SU-DHL-6 (cell line): ENCODE results near the gene LGALS1.

ENCODE experiments used
- H2AFZ ChIP-seq: fragments of 200-600 bp; sonication (generic); 2 replicates; pipeline ENCODE4 v1.6.1; 2014; ENCODE audit warnings: low read depth, mild to moderate bottlenecking, moderate library complexity, mixed read lengths, antibody characterized with exemption, low read length; ENCODE audit not compliant: severe bottlenecking
- H3F3A ChIP-seq: fragments of 200-600 bp; shearing (Covaris generic); 2 replicates; pipeline ENCODE4 v1.6.0; 2016; ENCODE audit warnings: antibody characterized with exemption, mild to moderate bottlenecking; ENCODE audit not compliant: insufficient read depth
- H3K27ac ChIP-seq: fragments of 200-600 bp; sonication (generic); 2 replicates; pipeline ENCODE4 v1.5.1; 2016; ENCODE audit warnings: low read depth, mild to moderate bottlenecking, low read length, moderate library complexity, mixed read lengths
- H3K27me3 ChIP-seq: fragments of 200-600 bp; sonication (generic), shearing (Covaris generic); 2 replicates; pipeline ENCODE4 v1.6.0; 2014; ENCODE audit warnings: mild to moderate bottlenecking, low read length
- H3K36me3 ChIP-seq: fragments of 200-600 bp; sonication (generic); 2 replicates; pipeline ENCODE4 v1.6.1; 2014; ENCODE audit warnings: mild to moderate bottlenecking, low read length, mixed read lengths
- H3K4me2 ChIP-seq: fragments of 300-600, 200-600 bp; shearing (Covaris generic), sonication (generic); 2 replicates; pipeline ENCODE4 v1.6.0; 2014; ENCODE audit warnings: low read length, low read depth, mild to moderate bottlenecking; ENCODE audit not compliant: poor library complexity, severe bottlenecking
- H3K4me3 ChIP-seq: fragments of 200-600 bp; sonication (generic); 2 replicates; pipeline ENCODE4 v1.5.1; 2014; ENCODE audit warnings: antibody characterized with exemption, low read length, mild to moderate bottlenecking, mixed read lengths; ENCODE audit not compliant: insufficient read depth, poor library complexity, severe bottlenecking
- H3K79me2 ChIP-seq: fragments of 200-600 bp; sonication (generic); 2 replicates; pipeline ENCODE4 v1.6.1; 2014; ENCODE audit warnings: mild to moderate bottlenecking, low read length, moderate library complexity; ENCODE audit not compliant: insufficient read depth
- H3K9ac ChIP-seq: fragments of 200-600 bp; sonication (generic); 2 replicates; pipeline ENCODE4 v1.7.0; 2014; ENCODE audit warnings: mild to moderate bottlenecking, low read length
- H3K9me2 ChIP-seq: fragments of 200-600 bp; sonication (generic); replicated peaks from 2 replicates; pipeline ENCODE4 v1.6.1; 2014; ENCODE audit warnings: low read length; ENCODE audit not compliant: insufficient read depth
- H3K9me3 ChIP-seq: fragments of 200-600 bp; sonication (generic); 2 replicates; pipeline ENCODE4 v1.6.1; 2014; ENCODE audit warnings: low read length, mixed read lengths; ENCODE audit not compliant: insufficient read depth
- H4K20me1 ChIP-seq: fragments of 200-600 bp; sonication (generic); 2 replicates; pipeline ENCODE4 v1.6.1; 2014; ENCODE audit warnings: low read depth, mild to moderate bottlenecking, antibody characterized with exemption, low read length, moderate library complexity, mixed read lengths
- EZH2phosphoT487 ChIP-seq: fragments of 200-600 bp; sonication (generic), shearing (Covaris generic); conservative IDR thresholded peaks from 2 replicates; pipeline ENCODE4 v1.6.1; 2018; ENCODE audit warnings: mild to moderate bottlenecking, antibody characterized with exemption, low read length, moderate library complexity, mixed read lengths
- TF ChIP-seq, protein P1 (sequence below): fragments of 200-600 bp; sonication (generic); IDR thresholded peaks from one replicate; pipeline ENCODE4 v1.5.1; 2017; ENCODE audit warnings: antibody characterized with exemption, mild to moderate bottlenecking, low read length, moderate library complexity; ENCODE audit not compliant: insufficient read depth, poor library complexity, severe bottlenecking

Gene LGALS1

DNA sequence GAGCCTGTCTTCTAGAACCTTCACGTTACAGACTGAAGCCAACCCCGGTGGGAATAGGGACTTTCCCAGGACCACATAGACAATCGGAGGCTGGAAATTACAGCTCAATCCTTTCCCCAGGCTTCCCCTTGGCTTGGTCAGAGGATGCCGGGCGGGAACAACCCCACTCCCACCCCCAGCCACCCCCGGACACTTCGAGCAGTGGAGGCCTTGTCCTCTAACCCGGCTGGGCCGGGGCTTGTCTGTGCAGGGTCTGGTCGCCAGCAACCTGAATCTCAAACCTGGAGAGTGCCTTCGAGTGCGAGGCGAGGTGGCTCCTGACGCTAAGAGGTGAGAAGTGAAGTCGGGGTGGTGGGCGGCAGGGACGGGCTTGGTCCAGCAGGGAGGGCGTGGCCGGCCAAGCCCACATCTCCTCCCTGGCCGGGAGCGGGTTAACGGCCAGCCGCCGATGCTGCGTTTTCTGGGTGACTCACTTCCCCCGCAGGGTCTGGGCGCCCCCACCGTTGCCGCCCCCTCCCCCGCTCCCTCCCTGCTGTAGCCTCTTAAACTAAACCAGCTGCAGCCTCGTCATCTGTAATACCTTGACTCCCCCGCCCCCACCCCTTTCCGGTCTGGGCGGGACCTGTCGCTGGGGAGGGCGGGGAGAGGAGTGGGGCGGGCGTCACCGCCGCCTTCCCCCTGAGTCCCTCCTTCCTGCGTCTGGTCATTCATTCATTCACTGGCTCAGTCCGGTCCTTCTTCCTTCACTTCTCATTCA is 1.5 kb downstream of the LGALS1 start:
- H3K9ac ChIP-seq = peak overlapping the region; percentile 47
- H4K20me1 ChIP-seq = no peaks in the 10 kb centered on the region
- H3K9me3 ChIP-seq = no peaks in the 10 kb centered on the region
- TF ChIP-seq, protein P1, sequence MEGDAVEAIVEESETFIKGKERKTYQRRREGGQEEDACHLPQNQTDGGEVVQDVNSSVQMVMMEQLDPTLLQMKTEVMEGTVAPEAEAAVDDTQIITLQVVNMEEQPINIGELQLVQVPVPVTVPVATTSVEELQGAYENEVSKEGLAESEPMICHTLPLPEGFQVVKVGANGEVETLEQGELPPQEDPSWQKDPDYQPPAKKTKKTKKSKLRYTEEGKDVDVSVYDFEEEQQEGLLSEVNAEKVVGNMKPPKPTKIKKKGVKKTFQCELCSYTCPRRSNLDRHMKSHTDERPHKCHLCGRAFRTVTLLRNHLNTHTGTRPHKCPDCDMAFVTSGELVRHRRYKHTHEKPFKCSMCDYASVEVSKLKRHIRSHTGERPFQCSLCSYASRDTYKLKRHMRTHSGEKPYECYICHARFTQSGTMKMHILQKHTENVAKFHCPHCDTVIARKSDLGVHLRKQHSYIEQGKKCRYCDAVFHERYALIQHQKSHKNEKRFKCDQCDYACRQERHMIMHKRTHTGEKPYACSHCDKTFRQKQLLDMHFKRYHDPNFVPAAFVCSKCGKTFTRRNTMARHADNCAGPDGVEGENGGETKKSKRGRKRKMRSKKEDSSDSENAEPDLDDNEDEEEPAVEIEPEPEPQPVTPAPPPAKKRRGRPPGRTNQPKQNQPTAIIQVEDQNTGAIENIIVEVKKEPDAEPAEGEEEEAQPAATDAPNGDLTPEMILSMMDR = no peak
- no peak for TF ChIP-seq EZH2phosphoT487
- H2AFZ ChIP-seq = peak overlapping the region; percentile 91
- H3K4me3 ChIP-seq = peak overlapping the region; percentile 55
- no peaks in the 10 kb centered on the region for H3K36me3 ChIP-seq
- no peaks in the 10 kb centered on the region for H3K79me2 ChIP-seq
- H3F3A ChIP-seq = peaks cover 16% of the 10 kb centered on the region
- peak overlapping the region; percentile 78 for H3K4me2 ChIP-seq
- H3K27me3 ChIP-seq = no peaks in the 10 kb centered on the region
- H3K27ac ChIP-seq = peak overlapping the region; percentile 75
- no peaks in the 10 kb centered on the region for H3K9me2 ChIP-seq

DNA sequence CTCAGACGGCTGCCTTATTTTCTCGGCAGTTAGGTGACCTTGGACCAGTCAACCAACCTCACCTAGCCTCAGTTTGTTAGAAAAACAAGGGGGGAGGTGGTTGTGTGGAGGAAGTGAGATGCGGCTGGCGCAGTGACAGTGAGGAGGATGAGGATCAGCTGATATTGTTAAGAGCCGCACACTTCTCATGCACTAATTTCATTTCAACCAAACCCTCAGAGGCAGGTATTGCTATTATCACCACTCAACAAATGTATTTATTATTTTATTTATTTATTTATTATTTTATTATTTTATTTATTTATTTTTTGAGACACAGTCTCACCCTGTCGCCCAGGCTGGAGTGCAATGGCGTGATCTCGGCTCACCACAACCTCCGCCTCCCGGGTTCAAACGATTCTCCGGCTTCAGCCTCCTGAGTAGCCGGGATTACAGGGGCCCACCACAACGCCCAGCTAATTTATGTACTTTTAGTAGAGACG is 2.1 kb downstream of the LGALS1 start:
- Histone ChIP-seq H3K36me3 (no peaks in the 10 kb centered on the region), H3K79me2 (no peaks in the 10 kb centered on the region), H3K4me2 (peak overlapping the region; percentile 78), H3K27ac (peak overlapping the region; percentile 75), H3K9ac (peak overlapping the region; percentile 47), H3F3A (peaks cover 16% of the 10 kb centered on the region), H2AFZ (peak overlapping the region; percentile 91), H3K27me3 (no peaks in the 10 kb centered on the region), H3K4me3 (peak overlapping the region; percentile 55), H4K20me1 (no peaks in the 10 kb centered on the region), H3K9me3 (no peaks in the 10 kb centered on the region), H3K9me2 (no peaks in the 10 kb centered on the region)
- TF ChIP-seq, protein P1 = no peak
- TF ChIP-seq EZH2phosphoT487 = no peak

DNA sequence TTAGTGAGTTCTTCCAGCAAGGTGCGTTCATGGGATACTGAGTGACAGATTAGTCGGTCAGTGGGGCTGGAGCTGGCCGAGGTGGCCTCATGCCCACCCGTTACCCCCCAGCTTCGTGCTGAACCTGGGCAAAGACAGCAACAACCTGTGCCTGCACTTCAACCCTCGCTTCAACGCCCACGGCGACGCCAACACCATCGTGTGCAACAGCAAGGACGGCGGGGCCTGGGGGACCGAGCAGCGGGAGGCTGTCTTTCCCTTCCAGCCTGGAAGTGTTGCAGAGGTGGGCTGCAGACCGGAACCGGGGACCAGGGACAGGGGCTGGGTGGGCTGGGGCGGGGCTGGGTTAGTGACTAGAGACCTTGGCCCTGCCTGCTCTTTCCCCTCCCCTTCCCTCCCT is 2.9 kb downstream of the LGALS1 start:
- Histone ChIP-seq H3K27ac (no peak overlapping the region), H4K20me1 (no peaks in the 10 kb centered on the region), H3K4me2 (no peak overlapping the region), H3K36me3 (no peaks in the 10 kb centered on the region), H3K9ac (0 out of 2 replicates have a peak overlapping the region, but pooled peaks have one; percentile 28), H3F3A (peaks cover 16% of the 10 kb centered on the region), H2AFZ (no peak overlapping the region), H3K27me3 (no peaks in the 10 kb centered on the region), H3K9me3 (no peaks in the 10 kb centered on the region), H3K9me2 (no peaks in the 10 kb centered on the region), H3K79me2 (no peaks in the 10 kb centered on the region), H3K4me3 (no peak overlapping the region)
- TF ChIP-seq, protein P1 = no peak
- no peak for TF ChIP-seq EZH2phosphoT487
